LHCN-M2 (cell line): Measurements from ENCODE around the gene FBXO5. TPM values are rescaled to one million over a fixed set of nuclear protein-coding genes. Genes with fewer than 3 reads are reported as not detected.
"Not testable (repeated sequence)": the region's sequence is repeated elsewhere in the genome, so short reads cannot be mapped to it uniquely, and the experiment has no call there.

Source experiments
- DNase-seq: peaks from one replicate; pipeline ENCODE4 v3.0.0-alpha.2; 2012; ENCODE audit warnings: low read depth
- polyA plus RNA-seq: library from polyadenylated mRNA; unstranded; fragments of >200 nt; gene quantifications from one replicate; pipeline ENCODE4 v1.2.1, GENCODE V29; 2012; ENCODE audit warnings: missing spikeins
- total RNA-seq: library from RNA; depleted of rRNA; stranded (reverse); fragments of >200 nt; gene quantifications from 2 replicates; pipeline ENCODE4 v1.2.3, GENCODE V29; 2014; rRNA removed

Gene FBXO5
- total RNA-seq, result 46.7 and 53.7 TPM in 2 replicates
- 7.6 TPM for polyA plus RNA-seq

- peak; percentile 97 for DNase-seq
These were observed at the start of gene FBXO5 for GRCh38 chr6:152982904-152983636. TSS of gene FBXO5 (minus strand) at chr6:152983041. CDS start at chr6:152982959, 82 bp downstream.

- DNase-seq, result peak; percentile 67
These were observed 49.5 kb upstream of the FBXO5 start for GRCh38 chr6:153032255-153032882.

GRCh38 chr6:153031335-153031955 lies 48.6 kb upstream of the FBXO5 start:
- no peak for DNase-seq

GRCh38 chr6:153028963-153029362 lies 46.1 kb upstream of the FBXO5 start:
- DNase-seq, result no peak

- no peak for DNase-seq
These were observed 45.4 kb upstream of the FBXO5 start for GRCh38 chr6:153028286-153028685.

- no peak for DNase-seq
These were observed 44.6 kb upstream of the FBXO5 start for GRCh38 chr6:153027480-153027879.

- DNase-seq, result no peak
These were observed 41.8 kb upstream of the FBXO5 start for GRCh38 chr6:153024709-153025017.

- DNase-seq, result peak; percentile 53
These were observed 41.3 kb upstream of the FBXO5 start for GRCh38 chr6:153023977-153024708.

- DNase-seq, result no peak
These were observed 35.5 kb upstream of the FBXO5 start for GRCh38 chr6:153018355-153018754.

GRCh38 chr6:153016846-153017245 lies 34.0 kb upstream of the FBXO5 start:
- DNase-seq, result no peak

- no peak for DNase-seq
These were observed 32.3 kb upstream of the FBXO5 start for GRCh38 chr6:153015094-153015640.

- no peak for DNase-seq
These were observed 30.6 kb upstream of the FBXO5 start for GRCh38 chr6:153013438-153013837.

- no peak for DNase-seq
These were observed 30.0 kb upstream of the FBXO5 start for GRCh38 chr6:153012856-153013255.

GRCh38 chr6:153003366-153003690 lies 20.5 kb upstream of the FBXO5 start:
- DNase-seq, result peak; percentile 36

GRCh38 chr6:153002613-153003365 lies 19.9 kb upstream of the FBXO5 start, which contains the start of gene MTRF1L:
TSS of gene MTRF1L (minus strand) at chr6:153002709. CDS start at chr6:153002685, 24 bp downstream.
- DNase-seq, result peak; percentile 96

- DNase-seq, result no peak
These were observed 19.1 kb upstream of the FBXO5 start for GRCh38 chr6:153001767-153002612.

- not testable (repeated sequence) for DNase-seq
These were observed 17.9 kb upstream of the FBXO5 start for GRCh38 chr6:153000790-153001189.

GRCh38 chr6:153000243-153000642 lies 17.4 kb upstream of the FBXO5 start:
- DNase-seq, result no peak

GRCh38 chr6:152999538-152999937 lies 16.7 kb upstream of the FBXO5 start:
- DNase-seq, result not testable (repeated sequence)

- no peak for DNase-seq
These were observed 11.0 kb upstream of the FBXO5 start for GRCh38 chr6:152993847-152994246.
